Measurements from ENCODE around the gene MEGF11. TPM values are rescaled to one million over a fixed set of nuclear protein-coding genes. Genes with fewer than 3 reads are reported as not detected.
"Not testable (repeated sequence)": the region's sequence is repeated elsewhere in the genome, so short reads cannot be mapped to it uniquely, and the experiment has no call there.

The MEGF11 gene
- total RNA-seq, 3 donors from 2014 or later = not detected

DNA sequence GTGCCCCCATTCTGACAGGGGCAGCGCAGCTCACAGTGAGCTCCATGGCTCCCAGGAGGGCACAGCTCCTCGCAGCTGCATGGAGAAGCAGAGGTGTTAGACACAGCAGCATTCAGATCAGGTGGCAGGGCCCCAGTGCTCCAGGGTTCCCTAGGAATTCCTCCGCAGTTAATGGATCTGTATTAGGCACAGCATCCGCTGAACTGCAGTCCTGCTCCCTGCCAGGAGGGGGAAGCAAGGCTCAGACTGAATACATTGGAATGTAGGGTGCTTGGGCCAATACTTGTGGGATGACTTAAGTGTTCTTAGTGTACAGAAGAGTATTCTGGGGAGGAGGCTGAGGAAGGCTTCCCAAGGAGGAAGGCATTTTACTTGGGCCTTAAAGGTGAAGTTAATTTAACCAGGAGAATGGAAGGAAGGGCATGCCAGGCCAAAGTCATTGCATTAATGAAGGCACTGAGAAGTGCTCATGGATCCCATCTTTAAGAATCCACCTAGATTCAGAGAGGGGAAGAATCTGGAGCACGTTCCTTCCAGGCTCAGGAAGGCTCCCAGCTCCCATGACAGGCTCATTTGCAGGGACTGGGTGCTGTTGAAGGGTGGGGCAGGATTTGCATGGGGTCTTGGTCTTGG, 272.6 kb downstream of the MEGF11 start:
- Histone ChIP-seq H3K4me1 (no peaks in the 10 kb centered on the region), H3K36me3 (no peaks in the 10 kb centered on the region), H3K9me3 (no peaks in the 10 kb centered on the region), H3K27me3 (peaks cover 0 to 30% of the 10 kb centered on the region in 2 donors), H3K4me3 (no peak overlapping the region), H3K27ac (no peak overlapping the region)
- DNase-seq (ENCODE audit: low spot score in 2 of 2) = peak in 1 of 2 donors; percentile 57
- TF ChIP-seq, protein P1, sequence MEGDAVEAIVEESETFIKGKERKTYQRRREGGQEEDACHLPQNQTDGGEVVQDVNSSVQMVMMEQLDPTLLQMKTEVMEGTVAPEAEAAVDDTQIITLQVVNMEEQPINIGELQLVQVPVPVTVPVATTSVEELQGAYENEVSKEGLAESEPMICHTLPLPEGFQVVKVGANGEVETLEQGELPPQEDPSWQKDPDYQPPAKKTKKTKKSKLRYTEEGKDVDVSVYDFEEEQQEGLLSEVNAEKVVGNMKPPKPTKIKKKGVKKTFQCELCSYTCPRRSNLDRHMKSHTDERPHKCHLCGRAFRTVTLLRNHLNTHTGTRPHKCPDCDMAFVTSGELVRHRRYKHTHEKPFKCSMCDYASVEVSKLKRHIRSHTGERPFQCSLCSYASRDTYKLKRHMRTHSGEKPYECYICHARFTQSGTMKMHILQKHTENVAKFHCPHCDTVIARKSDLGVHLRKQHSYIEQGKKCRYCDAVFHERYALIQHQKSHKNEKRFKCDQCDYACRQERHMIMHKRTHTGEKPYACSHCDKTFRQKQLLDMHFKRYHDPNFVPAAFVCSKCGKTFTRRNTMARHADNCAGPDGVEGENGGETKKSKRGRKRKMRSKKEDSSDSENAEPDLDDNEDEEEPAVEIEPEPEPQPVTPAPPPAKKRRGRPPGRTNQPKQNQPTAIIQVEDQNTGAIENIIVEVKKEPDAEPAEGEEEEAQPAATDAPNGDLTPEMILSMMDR (IDR thresholded peaks at IDR 0.05) = peak in 1 of 3 donors; percentile 48
- no peak for TF ChIP-seq POLR2A (IDR thresholded peaks at IDR 0.05)
- TF ChIP-seq POLR2AphosphoS5 (IDR thresholded peaks at IDR 0.05) = no peak
- intact Hi-C loops (cut with DNase I; ENCODE audit: low total_unique reads) = no loop called here

DNA sequence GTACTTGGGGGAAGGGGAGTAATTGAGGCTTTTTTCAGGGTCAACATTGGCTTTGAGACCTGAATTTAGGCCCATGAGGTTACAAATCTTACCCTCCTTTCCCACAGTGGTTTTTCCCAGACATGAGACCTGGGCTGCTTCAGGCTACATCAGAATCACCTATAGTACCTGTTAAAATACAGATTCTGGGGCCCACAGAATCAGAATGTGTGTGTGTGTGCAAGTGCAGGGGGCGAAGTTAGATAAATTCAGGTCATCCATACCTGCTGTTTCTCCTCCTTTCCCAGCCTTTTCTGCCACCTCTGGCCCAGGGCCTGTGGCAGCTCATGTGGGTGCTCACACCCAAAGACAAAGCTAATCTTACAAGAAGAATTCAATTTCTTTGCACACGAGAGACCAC, 273.7 kb downstream of the MEGF11 start:
- no peaks in the 10 kb centered on the region for H3K4me1 ChIP-seq

GRCh38 chr15:65979316-65979715, 274.2 kb downstream of the MEGF11 start:
- TF ChIP-seq POLR2A (IDR thresholded peaks at IDR 0.05) = no peak
- TF ChIP-seq POLR2AphosphoS5 (IDR thresholded peaks at IDR 0.05) = no peak
- TF ChIP-seq, protein P1 (IDR thresholded peaks at IDR 0.05) = no peak
- peaks cover 0 to 24% of the 10 kb centered on the region in 2 donors for H3K27me3 ChIP-seq
- H3K36me3 ChIP-seq = no peaks in the 10 kb centered on the region
- intact Hi-C loops (cut with DNase I; ENCODE audit: low total_unique reads) = no loop called here
- no peaks in the 10 kb centered on the region for H3K4me1 ChIP-seq
- H3K4me3 ChIP-seq = no peak overlapping the region
- H3K9me3 ChIP-seq = no peaks in the 10 kb centered on the region
- no peak for DNase-seq (ENCODE audit: low spot score in 2 of 2)
- no peak overlapping the region for H3K27ac ChIP-seq

More for the DNA sequence above, 273.7 kb downstream of the MEGF11 start:
- H3K27ac ChIP-seq = no peak overlapping the region
- H3K9me3 ChIP-seq = no peaks in the 10 kb centered on the region
- intact Hi-C loops (cut with DNase I; ENCODE audit: low total_unique reads) = no loop called here
- H3K27me3 ChIP-seq = peaks cover 0 to 28% of the 10 kb centered on the region in 2 donors
- H3K4me3 ChIP-seq = no peak overlapping the region
- no peak for DNase-seq (ENCODE audit: low spot score in 2 of 2)
- H3K36me3 ChIP-seq = no peaks in the 10 kb centered on the region
- TF ChIP-seq POLR2A (IDR thresholded peaks at IDR 0.05) (no peak), POLR2AphosphoS5 (IDR thresholded peaks at IDR 0.05) (no peak)
- TF ChIP-seq, protein P1 (IDR thresholded peaks at IDR 0.05) = no peak

DNA sequence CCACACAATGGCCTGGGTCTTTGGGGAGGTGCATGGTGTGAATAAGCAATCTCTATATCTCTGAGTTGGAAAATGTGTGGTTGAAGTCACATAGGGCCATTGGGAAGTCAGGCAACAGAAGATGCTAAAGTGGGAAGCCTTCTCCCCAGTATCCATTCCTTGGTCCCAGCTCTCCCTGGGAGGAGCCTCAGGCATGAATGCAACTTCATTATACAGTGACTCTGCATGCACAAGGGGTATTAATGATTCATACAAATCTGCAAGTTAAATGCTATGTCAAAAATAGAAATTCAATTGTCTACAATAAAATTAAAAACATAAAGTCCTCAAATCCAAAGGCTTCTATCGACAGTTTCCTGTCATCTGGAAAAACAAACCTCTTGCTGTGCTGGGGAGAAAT, 275.4 kb downstream of the MEGF11 start:
- Histone ChIP-seq H3K9me3 (no peaks in the 10 kb centered on the region), H3K4me3 (no peak overlapping the region), H3K4me1 (no peaks in the 10 kb centered on the region), H3K27me3 (peaks cover 0 to 15% of the 10 kb centered on the region in 2 donors), H3K36me3 (no peaks in the 10 kb centered on the region), H3K27ac (no peak overlapping the region)
- DNase-seq (ENCODE audit: low spot score in 2 of 2) = no peak
- TF ChIP-seq POLR2AphosphoS5 (IDR thresholded peaks at IDR 0.05) (no peak), POLR2A (IDR thresholded peaks at IDR 0.05) (no peak)
- TF ChIP-seq, protein P1 (IDR thresholded peaks at IDR 0.05) = no peak
- intact Hi-C loops (cut with DNase I; ENCODE audit: low total_unique reads) = no loop called here

DNA sequence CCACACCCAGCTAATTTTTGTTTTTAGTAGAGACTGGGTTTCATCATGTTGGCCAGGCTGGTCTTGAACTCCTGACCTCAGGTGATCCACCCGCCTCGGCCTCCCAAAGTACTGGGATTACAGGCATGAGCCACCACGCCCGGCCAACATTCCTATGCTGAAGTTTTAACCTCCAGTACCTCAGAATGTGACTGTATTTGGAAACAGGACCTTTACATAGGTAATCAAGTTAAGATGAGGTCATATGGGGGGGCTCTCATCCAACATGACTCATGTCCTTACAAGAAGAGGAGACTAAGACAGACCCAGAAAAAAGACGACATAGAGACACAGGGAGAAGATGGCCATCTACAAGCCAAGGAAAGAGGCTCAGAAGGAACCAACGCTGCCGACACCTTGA, 277.4 kb downstream of the MEGF11 start:
- H3K4me3 ChIP-seq; H3K9me3 ChIP-seq; intact Hi-C loops (cut with DNase I; ENCODE audit: low total_unique reads); H3K36me3 ChIP-seq; DNase-seq (ENCODE audit: low spot score in 2 of 2); H3K27me3 ChIP-seq; H3K27ac ChIP-seq; H3K4me1 ChIP-seq: not testable (repeated sequence)

- Histone ChIP-seq H3K4me1 (no peaks in the 10 kb centered on the region), H3K36me3 (no peaks in the 10 kb centered on the region), H3K4me3 (no peak overlapping the region), H3K9me3 (no peaks in the 10 kb centered on the region), H3K27ac (no peak overlapping the region), H3K27me3 (peaks cover 0 to 30% of the 10 kb centered on the region in 2 donors)
- no peak for TF ChIP-seq POLR2AphosphoS5 (IDR thresholded peaks at IDR 0.05)
- TF ChIP-seq, protein P1 (IDR thresholded peaks at IDR 0.05) = no peak
- DNase-seq (ENCODE audit: low spot score in 2 of 2) = no peak
- intact Hi-C loops (cut with DNase I; ENCODE audit: low total_unique reads) = no loop called here
These were observed 281.9 kb downstream of the MEGF11 start for GRCh38 chr15:65971741-65971995.

All from breast epithelium (tissue), 4 donors.